Parathyroid adenoma (tissue), 2 donors: ENCODE measurements around the gene TREH.

ENCODE experiments used
- H2AFZ ChIP-seq: fragments of 300-600 bp; sonication (generic); one replicate; pipeline ENCODE4 v1.7.0; 2017; ENCODE audit warnings: antibody characterized with exemption, mild to moderate bottlenecking
- H3K27ac ChIP-seq: fragments of 300-600 bp; sonication (generic); one replicate; pipeline ENCODE4 v1.7.0; 2017
- H3K27me3 ChIP-seq: fragments of 300-600 bp; sonication (generic); one replicate; pipeline ENCODE4 v1.7.0; 2017; ENCODE audit warnings: low read length; ENCODE audit not compliant: control insufficient read depth, insufficient read depth
- H3K36me3 ChIP-seq: fragments of 300-600 bp; sonication (generic); one replicate; pipeline ENCODE4 v1.7.0; 2017; ENCODE audit warnings: low read length; ENCODE audit not compliant: control insufficient read depth, insufficient read depth
- H3K4me1 ChIP-seq: fragments of 300-600 bp; sonication (generic); one replicate; pipeline ENCODE4 v1.7.0; 2017; ENCODE audit warnings: control low read depth
- H3K4me2 ChIP-seq: fragments of 300-600 bp; sonication (generic); one replicate; pipeline ENCODE4 v1.7.0; 2017; ENCODE audit warnings: low read length
- H3K4me3 ChIP-seq: fragments of 300-600 bp; sonication (generic); one replicate; pipeline ENCODE4 v1.7.0; 2017; ENCODE audit warnings: low read depth, low read length
- H3K79me2 ChIP-seq: fragments of 300-600 bp; sonication (generic); one replicate; pipeline ENCODE4 v1.7.0; 2017; ENCODE audit warnings: control low read depth
- H3K9ac ChIP-seq: fragments of 300-600 bp; sonication (generic); one replicate; pipeline ENCODE4 v1.7.0; 2017; ENCODE audit warnings: mild to moderate bottlenecking
- H3K9me3 ChIP-seq: fragments of 300-600 bp; sonication (generic); one replicate; pipeline ENCODE4 v1.7.0; 2017; ENCODE audit warnings: low read length; ENCODE audit not compliant: control insufficient read depth
- TF ChIP-seq, protein P1 (sequence below): fragments of 300-600 bp; sonication (generic); IDR thresholded peaks from one replicate; pipeline ENCODE4 v1.7.0; 2017; ENCODE audit warnings: antibody characterized with exemption, mild to moderate bottlenecking
- donor health status: primary hyperparathyroidism.

TREH gene

DNA sequence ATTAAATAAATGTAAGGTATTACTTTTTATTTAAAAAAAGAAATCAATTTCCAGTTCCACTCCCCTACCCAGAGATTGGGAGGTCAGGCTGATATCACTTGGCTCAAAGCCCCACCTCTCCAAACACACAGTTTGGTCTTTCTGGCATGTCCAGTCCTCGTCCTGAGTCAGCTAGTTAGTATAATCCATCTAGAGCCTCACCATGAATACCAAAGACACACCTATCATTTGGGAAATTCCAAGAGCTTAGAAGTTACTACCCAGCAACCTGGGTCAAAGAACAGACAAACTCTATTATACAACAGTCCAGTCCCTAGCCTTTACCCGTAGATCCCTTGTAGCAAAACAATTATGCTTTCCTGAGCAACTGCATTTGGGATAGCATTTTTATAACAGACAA lies 9.4 kb downstream of the TREH start:
- no peak overlapping the region for H2AFZ ChIP-seq
- TF ChIP-seq, protein P1, sequence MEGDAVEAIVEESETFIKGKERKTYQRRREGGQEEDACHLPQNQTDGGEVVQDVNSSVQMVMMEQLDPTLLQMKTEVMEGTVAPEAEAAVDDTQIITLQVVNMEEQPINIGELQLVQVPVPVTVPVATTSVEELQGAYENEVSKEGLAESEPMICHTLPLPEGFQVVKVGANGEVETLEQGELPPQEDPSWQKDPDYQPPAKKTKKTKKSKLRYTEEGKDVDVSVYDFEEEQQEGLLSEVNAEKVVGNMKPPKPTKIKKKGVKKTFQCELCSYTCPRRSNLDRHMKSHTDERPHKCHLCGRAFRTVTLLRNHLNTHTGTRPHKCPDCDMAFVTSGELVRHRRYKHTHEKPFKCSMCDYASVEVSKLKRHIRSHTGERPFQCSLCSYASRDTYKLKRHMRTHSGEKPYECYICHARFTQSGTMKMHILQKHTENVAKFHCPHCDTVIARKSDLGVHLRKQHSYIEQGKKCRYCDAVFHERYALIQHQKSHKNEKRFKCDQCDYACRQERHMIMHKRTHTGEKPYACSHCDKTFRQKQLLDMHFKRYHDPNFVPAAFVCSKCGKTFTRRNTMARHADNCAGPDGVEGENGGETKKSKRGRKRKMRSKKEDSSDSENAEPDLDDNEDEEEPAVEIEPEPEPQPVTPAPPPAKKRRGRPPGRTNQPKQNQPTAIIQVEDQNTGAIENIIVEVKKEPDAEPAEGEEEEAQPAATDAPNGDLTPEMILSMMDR: no peak
- H3K27me3 ChIP-seq: no peaks in the 10 kb centered on the region
- H3K9me3 ChIP-seq: no peaks in the 10 kb centered on the region
- H3K79me2 ChIP-seq: no peaks in the 10 kb centered on the region
- peaks cover 2% of the 10 kb centered on the region for H3K4me1 ChIP-seq
- H3K4me3 ChIP-seq: no peak overlapping the region
- H3K36me3 ChIP-seq: no peaks in the 10 kb centered on the region
- H3K9ac ChIP-seq: no peak overlapping the region
- H3K27ac ChIP-seq: no peak overlapping the region
- no peak overlapping the region for H3K4me2 ChIP-seq

DNA sequence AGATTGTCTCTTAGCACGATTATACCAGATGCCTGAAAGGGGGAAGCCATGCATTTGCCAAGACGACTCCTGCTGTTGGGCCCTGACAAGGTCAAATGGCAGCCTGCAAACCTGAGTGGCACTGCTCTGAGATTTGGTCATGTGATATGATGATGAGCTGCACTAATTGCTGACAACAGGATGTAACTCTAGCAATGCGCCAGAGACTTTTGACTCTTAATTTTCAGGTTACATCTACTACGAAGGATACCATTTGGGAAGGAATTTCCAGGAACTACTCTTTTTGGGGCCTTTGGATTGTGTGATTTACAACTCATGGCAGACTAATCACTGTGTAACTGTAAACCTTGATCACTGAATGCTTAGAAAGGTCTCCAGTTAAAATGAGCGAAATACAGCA lies 13.1 kb downstream of the TREH start:
- TF ChIP-seq, protein P1: no peak
- H3K79me2 ChIP-seq: no peaks in the 10 kb centered on the region
- no peak overlapping the region for H3K4me2 ChIP-seq
- no peaks in the 10 kb centered on the region for H3K36me3 ChIP-seq
- H3K4me1 ChIP-seq: peaks cover 2% of the 10 kb centered on the region
- H2AFZ ChIP-seq: no peak overlapping the region
- no peak overlapping the region for H3K4me3 ChIP-seq
- H3K27me3 ChIP-seq: no peaks in the 10 kb centered on the region
- no peak overlapping the region for H3K9ac ChIP-seq
- H3K9me3 ChIP-seq: no peaks in the 10 kb centered on the region
- H3K27ac ChIP-seq: no peak overlapping the region

DNA sequence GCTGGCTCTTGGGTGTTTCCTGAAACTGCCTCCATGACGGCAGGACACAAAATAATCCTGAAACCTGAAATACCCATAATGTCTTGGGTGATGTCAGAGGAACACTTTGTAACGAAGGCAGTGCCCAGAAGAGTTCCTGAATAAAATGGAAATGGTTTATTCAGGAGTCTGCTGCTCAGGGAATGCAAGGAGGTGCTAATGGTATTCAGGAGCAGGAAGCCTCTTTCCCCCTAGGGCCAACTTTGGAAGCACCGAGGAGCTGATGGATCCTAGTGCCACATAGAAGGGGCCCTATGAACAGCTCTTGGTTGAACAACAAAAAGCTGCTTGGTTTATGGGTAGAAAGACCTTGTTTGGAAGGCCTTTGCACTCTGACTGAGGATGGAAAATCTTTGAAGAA lies 15.5 kb downstream of the TREH start:
- no peak overlapping the region for H3K4me3 ChIP-seq
- no peak overlapping the region for H3K27ac ChIP-seq
- H3K27me3 ChIP-seq: no peaks in the 10 kb centered on the region
- no peaks in the 10 kb centered on the region for H3K9me3 ChIP-seq
- H3K4me1 ChIP-seq: peaks cover 2% of the 10 kb centered on the region
- no peak overlapping the region for H2AFZ ChIP-seq
- no peak overlapping the region for H3K9ac ChIP-seq
- H3K79me2 ChIP-seq: no peaks in the 10 kb centered on the region
- H3K4me2 ChIP-seq: no peak overlapping the region
- H3K36me3 ChIP-seq: no peaks in the 10 kb centered on the region
- TF ChIP-seq, protein P1: no peak

DNA sequence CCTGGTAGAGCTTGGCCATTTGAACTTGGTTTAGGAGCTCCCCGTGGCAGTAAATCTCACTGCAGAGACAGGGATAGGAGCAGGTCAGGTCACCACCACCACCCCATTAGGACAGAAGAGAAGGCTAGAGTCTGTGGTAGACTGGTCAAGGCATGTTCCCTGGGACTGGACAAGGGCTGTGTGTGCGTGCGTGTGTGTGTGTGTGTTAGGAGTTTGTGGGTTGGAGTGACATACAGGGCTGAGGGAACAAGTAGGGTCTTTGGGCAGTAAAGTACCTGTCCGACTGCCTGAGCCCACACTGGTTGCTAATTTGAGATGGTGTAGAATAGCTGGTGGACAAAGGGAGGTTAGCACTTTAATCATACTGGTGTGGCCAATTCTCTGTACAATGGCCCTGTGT lies 16.1 kb downstream of the TREH start:
- Histone ChIP-seq H3K4me1 (peaks cover 2% of the 10 kb centered on the region), H3K27me3 (no peaks in the 10 kb centered on the region), H3K36me3 (no peaks in the 10 kb centered on the region)

More for the DNA sequence above, 16.1 kb downstream of the TREH start:
- no peak overlapping the region for H2AFZ ChIP-seq
- TF ChIP-seq, protein P1: no peak
- no peak overlapping the region for H3K27ac ChIP-seq
- H3K79me2 ChIP-seq: no peaks in the 10 kb centered on the region
- H3K9me3 ChIP-seq: no peaks in the 10 kb centered on the region
- H3K4me2 ChIP-seq: no peak overlapping the region
- H3K4me3 ChIP-seq: no peak overlapping the region
- no peak overlapping the region for H3K9ac ChIP-seq
